Measurements from ENCODE around the gene CXCR1. TPM values are rescaled to one million over a fixed set of nuclear protein-coding genes. Genes with fewer than 3 reads are reported as not detected.
"Not testable (repeated sequence)": the region's sequence is repeated elsewhere in the genome, so short reads cannot be mapped to it uniquely, and the experiment has no call there.

CXCR1 gene
- polyA plus RNA-seq, 4 donors = 0.06 to 0.07 TPM; not detected in 2

GRCh38 chr2:218121789-218122188 lies 45.0 kb downstream of the CXCR1 start:
- DNase-seq (ENCODE audit: low read depth in 4 of 4, low spot score in 2 of 4) = not testable (repeated sequence)

Other genes starting within 250 kb of the CXCR1 start
- gene TNS1, start 164.0 kb downstream of the CXCR1 start, polyA plus RNA-seq (ENCODE audit: insufficient read length in 4 of 4) = 10 to 100 TPM; 54.8 to 69.7 (median 62.2) TPM
- gene RUFY4, start 97.7 kb downstream of the CXCR1 start, polyA plus RNA-seq (ENCODE audit: insufficient read length in 4 of 4) = under 1 TPM in 2 of 4 donors, not detected in 2; 0.13 to 0.27 TPM
- gene CXCR2, start 40.9 kb downstream of the CXCR1 start, polyA plus RNA-seq (ENCODE audit: insufficient read length in 4 of 4) = under 1 TPM; 0.06 to 0.46 (median 0.31) TPM
- gene ARPC2, start 50.2 kb upstream of the CXCR1 start, polyA plus RNA-seq (ENCODE audit: insufficient read length in 4 of 4) = 100 to 1,000 TPM; 234 to 264 (median 257) TPM
- 1 to 10 TPM; 1.4 to 3.0 (median 2.0) TPM for gene GPBAR1, start 94.1 kb upstream of the CXCR1 start, polyA plus RNA-seq (ENCODE audit: insufficient read length in 4 of 4)
- 100 to 1,000 TPM; 127 to 144 (median 131) TPM for gene AAMP, start 103.2 kb upstream of the CXCR1 start, polyA plus RNA-seq (ENCODE audit: insufficient read length in 4 of 4)
- 100 to 1,000 TPM; 102 to 133 (median 119) TPM for gene PNKD, start 103.6 kb upstream of the CXCR1 start, polyA plus RNA-seq (ENCODE audit: insufficient read length in 4 of 4)
- 100 to 1,000 TPM in 1 of 4 donors, 10 to 100 TPM in 3; 78.9 to 108 (median 85.2) TPM for gene TMBIM1, start 125.5 kb upstream of the CXCR1 start, polyA plus RNA-seq (ENCODE audit: insufficient read length in 4 of 4)
- 1 to 10 TPM; 5.0 to 8.2 (median 5.9) TPM for gene CATIP, start 189.9 kb upstream of the CXCR1 start, polyA plus RNA-seq (ENCODE audit: insufficient read length in 4 of 4)
- 1 to 10 TPM in 1 of 4 donors, under 1 TPM in 3; 0.68 to 2.4 (median 0.89) TPM for gene SLC11A1, start 215.3 kb upstream of the CXCR1 start, polyA plus RNA-seq (ENCODE audit: insufficient read length in 4 of 4)
- gene CTDSP1, start 232.9 kb upstream of the CXCR1 start, polyA plus RNA-seq (ENCODE audit: insufficient read length in 4 of 4) = 100 to 1,000 TPM; 137 to 190 (median 153) TPM

Data from left renal cortex interstitium (tissue), 4 donors.